Measurements from ENCODE around the gene TMEM167B.
"Not testable (repeated sequence)": the region's sequence is repeated elsewhere in the genome, so short reads cannot be mapped to it uniquely, and the experiment has no call there.

Gene TMEM167B

DNA sequence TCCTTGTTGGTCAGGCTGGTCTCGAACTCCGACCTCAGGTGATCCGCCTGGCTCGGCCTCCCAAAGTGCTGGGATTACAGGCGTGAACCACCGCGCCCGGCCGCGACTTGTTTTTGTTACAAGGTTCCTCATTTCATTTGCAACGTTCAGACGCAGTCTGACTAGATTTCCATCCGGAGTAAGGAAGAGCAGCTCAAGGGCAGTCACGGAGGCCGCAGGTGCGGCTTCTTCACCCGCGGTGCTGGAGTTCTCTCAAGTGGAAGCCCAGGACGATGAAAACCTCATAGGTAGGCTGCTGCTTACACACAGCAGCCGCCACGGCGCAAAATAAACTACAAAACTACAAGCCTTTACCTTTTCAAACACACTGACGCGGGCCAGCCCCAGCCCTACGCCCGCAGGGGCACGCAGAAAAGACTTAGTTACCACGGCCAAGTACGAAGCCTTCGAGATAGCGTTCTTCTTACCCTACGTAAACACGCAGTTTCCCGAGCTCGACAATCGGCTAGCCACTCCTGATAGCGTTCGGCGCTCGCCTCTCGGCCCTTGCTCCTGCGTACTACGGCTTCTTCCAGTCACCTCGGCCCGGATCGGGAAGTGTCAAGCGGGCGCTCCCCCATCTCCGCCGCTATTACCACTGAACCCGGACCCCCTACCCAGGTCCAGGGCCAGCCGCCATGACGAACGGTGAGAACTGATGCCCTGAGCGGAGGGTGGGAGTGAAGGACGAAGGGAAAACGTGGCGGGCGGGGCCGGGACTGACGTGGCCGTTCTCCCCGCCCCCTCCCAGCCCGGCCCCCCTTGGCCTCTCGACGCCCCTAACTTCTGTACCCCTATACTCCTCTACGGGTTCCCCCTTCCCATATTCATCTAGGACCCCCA, at the start of gene TMEM167B:
Gene TMEM167B, plus strand, starts transcription at position 569 of the 882 bp plus-strand sequence. Its CDS starts 109 bp downstream, at position 678.
- peak; percentile 95 for DNase-seq (ENCODE audit: low spot score)

DNA sequence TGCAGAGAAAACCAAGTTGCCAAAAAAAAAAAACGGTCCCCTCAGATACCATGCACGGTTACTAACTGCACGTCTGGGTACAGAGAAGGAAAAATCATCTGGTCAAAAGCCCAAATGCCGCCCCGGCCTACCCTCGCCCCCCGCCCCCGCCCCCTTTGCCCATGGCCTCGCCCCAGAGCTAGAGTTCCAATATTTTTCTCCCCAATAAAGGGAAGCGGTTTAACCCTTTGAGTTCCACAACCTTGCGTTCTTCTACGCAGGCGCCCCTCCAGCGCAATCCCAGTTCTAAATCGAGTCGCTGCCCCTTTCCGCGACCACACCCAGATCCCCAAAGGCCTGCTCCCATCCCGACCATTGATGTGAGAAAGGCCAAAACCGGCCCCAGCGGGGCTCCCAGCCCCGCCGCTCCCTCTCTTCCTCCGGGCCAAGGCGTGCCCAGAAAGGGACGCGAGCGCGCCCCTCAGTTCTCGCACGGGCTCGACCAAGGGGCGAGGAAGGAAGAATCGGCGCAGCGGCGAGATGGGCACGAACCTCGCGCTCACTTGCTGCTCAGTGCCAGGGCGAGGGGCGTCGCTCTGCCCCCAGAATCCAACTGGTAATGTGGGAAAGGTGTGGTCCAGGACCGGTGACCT, 49.5 kb upstream of the TMEM167B start:
- peak; percentile 17 for DNase-seq (ENCODE audit: low spot score)

DNA sequence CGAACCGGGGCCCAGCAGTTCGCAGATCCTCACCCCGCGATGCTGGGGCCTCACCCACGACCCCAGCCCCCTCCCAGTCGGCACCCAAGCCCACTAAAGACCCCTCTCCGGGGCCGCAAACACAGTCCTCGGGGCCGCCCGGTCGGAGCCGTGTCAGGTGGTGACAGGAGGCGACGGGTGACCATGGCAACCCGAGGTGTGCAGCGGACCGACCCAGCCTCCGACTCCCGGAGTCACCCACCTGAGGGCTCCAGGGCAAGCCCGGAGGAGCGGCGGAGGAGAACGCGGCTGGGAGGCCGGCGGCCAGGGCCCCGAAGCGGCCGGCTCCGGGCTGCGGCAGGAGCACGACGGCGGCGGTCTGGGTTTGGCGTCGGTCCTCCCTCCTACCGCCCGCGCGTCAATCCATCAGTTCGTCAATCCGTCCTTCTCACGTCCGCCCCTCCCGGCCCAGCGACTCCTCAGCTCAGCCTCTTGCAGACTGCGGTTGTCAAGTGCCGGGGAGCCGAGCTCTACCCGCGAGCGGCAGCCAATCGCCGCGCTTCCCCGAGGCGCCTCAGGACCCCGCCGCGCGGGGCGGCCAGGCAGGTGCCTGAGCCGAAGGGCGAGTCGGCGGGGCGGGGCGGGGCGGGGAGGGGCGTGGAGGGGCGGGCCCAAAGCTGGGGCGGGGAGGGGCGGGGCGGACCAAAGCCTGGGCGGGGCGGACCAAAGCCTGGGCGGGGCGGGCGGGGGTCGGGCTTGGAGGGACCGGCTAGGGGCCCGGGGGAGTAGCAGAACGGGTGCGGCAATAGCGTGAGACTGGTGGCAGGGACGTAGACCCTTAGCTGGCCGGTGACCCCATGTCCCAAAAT, 48.7 kb upstream of the TMEM167B start, which contains the start of gene WDR47:
Gene WDR47, minus strand, starts transcription at position 482 of the 848 bp plus-strand sequence. CDS start 18,590 bp downstream, outside the sequence.
- DNase-seq (ENCODE audit: low spot score) = peak; percentile 94

DNA sequence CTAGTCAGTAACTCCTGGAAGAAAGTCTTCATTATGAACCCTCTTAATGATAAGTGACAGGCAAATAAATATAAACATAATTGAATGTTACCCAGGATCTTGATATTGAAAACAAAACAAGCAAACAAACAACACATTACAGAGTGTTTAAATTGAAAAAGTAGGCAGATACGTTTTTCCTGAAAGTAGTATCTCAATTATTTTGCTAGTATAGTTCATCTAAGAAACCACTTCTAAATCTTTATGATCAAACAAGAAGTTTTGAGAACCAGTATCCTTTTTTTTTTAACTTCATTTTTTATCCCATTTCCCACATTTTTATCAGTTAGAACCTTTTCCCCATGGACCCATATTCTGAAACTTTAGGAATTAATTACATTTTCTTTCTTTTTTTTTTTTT, 45.0 kb upstream of the TMEM167B start:
- DNase-seq (ENCODE audit: low spot score) = no peak

DNA sequence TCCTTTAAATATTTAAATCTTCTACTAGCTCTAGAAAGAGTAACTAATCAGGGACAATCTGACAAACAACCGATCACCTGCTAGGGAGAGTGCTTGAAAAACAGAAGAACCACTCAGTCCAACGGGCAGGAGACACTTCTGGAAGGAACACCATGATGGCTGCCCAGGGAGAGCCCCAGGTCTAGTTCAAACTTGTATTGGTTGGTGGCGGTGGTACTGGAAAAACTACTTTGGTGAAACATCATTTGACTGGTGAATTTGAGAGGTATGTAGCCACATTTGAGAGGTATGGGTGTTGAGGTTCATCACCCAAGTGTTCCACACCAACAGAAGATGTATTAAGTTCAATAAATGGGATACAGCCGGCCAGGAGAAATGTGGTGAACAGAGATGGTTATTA, 43.9 kb upstream of the TMEM167B start:
- no peak for DNase-seq (ENCODE audit: low spot score)

DNA sequence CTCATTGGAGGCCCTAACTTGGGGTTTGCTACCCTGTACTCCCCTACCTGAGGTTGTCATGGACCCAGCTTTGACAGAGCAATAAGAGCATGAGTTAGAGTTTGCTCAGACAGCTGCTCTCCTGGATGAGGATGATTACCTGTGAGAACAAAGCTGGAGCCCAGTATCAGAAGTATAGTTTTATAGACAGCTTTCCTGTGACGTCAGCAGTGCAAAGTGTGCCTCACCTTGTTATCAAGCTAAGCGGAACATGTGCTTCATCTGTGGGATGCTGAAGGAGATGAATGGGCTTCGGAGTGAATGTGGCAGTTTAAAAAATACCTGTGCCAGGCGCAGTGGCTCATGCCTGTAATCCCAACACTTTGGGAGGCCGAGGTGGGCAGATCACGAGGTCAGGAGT, 43.2 kb upstream of the TMEM167B start:
- no peak for DNase-seq (ENCODE audit: low spot score)

DNA sequence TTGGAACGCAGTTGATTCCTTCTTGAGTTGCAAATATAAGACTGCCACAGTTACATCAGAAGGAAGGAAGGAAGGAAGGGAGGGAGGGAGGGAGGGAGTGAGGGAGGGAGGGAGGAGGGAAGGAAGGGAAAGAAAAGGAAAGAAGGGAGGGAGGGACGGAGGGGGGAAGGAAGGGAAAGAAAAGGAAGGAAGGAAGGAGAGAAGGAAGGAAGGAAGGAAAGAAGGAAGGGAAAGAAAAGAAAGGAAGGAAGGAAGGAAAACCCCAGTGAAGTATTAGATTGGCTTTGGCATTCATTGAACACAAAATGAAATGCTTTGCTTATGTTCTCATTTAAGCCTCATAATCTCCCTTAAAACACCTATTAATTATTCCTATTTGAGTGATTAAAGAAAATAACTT, 42.2 kb upstream of the TMEM167B start:
- DNase-seq (ENCODE audit: low spot score) = no peak

DNA sequence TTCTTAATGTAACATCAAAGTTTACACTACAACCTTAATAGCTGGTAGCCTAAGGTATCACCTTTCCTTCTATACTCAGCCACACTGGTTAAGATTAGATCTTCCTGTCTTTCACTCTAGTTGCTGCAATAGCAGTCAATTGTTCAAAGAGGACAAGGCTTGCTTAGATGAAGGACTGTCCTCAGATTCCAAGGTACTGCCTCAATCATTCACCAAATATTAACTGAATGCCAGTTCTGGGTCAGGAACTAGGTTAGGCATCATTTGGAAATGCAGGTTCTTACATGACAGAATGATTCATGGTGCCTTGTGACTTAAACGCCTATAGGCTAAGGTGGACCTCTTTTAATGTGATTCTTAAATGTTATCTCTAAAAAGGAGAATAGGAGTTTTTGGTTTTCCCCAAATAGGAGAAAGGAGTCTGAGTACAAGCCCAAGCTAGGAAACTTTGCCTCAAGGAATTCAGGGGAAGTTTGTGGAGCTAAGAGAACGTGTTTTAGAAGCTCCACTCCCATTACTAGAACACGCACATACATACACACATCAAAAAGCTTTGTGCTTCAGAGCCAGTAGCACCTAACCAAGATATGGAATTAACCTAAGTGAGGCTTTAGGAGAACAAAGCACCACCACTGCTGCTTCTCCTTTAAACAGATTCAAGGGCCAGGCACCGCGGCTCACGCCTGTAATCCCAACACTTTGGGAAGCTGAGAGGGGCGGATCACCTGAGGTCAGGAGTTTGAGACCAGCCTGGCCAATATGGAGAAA, 40.2 kb upstream of the TMEM167B start:
- DNase-seq (ENCODE audit: low spot score) = no peak

DNA sequence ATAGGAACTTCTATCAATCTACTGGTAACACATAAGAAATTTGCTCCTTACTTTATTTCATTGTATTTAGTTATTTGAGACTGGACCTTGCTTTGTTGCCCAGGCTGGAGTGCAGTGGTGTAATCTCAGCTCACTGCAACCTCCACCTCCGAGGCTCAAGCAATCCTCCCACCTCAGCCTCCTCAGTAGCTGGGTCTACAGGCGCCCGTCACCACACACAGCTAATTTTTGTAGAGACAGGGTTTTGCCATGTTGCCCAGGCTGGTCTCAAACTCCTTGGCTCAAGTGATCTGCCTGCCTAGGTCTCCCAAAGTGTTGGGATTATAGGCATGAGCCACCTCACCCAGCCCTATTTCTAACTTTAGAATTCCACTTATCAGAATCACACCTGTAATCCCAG, 38.4 kb upstream of the TMEM167B start:
- not testable (repeated sequence) for DNase-seq (ENCODE audit: low spot score)

DNA sequence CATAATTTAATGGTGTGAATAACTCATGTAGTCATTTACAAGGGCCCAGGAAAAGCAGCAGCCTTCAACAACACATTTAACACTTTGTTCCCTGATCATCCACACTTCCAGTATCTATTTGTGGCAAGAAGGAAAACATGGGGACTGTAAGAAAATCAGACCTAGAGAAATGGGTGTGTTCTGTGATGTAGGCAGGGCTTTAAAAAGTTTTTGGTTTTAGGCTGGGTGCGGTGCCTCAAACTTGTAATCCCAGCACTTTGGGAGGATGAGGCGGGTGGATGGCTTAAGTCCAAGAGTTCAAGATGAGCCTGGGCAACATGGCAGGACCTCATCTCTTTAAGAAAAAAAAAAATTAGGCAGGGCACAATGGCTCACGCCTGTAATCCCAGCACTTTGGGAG, 34.5 kb upstream of the TMEM167B start:
- no peak for DNase-seq (ENCODE audit: low spot score)

DNA sequence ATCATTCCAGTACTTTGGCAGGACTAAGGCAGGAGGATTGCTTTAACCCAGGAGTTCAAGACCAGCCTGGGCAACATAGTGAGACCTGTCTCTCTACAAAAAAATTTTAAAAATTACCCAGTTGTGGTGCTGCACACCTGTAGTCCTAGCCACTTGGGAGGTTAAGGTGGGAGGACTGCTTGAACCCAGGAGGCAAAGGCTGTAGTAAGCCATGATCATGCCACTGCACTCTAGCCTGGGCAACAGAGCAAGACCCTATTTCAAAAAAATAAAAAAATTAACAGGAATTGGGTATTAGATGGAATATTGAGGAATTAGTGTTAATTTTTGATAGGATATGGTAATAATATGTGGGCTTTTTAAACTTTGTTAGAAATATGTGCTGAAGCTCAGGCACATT, 31.5 kb upstream of the TMEM167B start:
- no peak for DNase-seq (ENCODE audit: low spot score)

DNA sequence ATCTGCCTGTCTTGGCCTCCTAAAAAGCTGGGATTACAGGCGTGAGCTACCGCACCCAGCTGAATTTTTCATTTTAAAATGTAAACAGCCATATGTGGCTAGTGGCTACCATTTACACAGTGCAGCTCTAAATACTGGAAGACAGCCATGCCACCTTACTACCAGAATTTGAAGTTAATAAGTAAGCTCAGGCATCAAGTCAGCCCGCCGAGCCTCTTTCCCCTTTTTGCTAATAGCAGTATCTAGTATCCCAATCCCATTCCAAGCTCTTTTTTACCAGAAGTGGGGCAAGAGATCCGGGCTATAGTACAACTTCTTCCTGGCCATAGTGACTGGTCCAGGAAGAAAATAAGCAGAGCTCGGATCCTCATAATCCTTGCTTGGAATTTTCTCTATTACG, 29.9 kb upstream of the TMEM167B start:
- no peak for DNase-seq (ENCODE audit: low spot score)

DNA sequence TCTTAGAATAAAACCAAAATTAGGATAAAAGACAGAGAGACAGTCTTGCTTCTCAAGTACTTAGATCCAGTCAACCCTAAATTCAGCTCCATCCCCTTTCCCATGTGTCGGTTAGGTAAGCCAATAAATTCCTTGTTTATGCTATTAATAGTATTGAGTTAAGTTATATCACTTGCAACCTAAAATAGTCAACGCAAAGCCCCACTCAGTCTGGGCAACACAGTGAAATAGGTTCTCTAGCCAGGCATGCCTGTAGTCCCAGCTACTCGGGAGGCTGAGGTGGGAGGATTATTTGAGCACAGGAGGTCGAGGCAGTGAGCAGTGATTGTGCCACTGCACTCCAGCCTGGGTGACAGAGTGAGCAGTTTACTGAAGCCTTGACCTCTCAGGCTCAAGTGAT, 29.4 kb upstream of the TMEM167B start:
- DNase-seq (ENCODE audit: low spot score) = no peak

DNA sequence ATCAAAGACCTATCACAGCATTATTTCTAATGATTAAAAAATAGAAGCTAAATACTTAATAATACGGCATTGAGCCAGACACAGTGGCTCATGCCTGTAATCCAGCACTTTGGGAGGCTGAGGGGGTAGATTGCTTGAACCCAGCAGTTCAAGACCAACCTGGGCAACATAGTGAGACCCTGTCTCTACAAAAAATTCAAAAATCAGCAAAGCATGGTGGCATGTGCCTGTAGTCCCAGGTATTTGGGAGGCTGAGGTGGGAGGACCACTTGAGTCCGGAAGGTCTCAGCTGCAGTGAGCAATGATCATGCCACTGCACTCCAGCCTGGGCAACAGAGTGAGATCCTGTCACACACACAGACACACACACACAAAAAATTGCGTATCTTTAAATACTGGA, 25.4 kb upstream of the TMEM167B start:
- no peak for DNase-seq (ENCODE audit: low spot score)

DNA sequence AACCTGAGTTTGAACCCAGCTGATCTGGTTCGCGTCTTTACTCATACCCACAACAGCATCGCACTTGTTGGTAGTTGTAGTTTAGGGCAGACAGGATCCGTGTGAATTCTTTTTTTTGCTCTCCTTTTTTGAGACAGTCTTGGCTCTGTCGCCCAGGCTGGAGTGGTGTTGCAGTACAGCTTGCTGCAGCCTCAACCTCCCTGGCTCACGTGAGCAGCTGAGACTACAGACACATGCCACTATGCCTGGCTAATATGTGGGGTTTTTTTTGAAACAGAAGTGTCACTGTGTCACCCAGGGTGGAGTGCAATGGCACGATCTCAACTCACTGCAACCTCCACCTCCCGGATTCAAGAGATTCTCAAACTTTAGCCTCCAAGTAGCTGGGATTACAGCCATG, 22.7 kb upstream of the TMEM167B start:
- DNase-seq (ENCODE audit: low spot score) = no peak

DNA sequence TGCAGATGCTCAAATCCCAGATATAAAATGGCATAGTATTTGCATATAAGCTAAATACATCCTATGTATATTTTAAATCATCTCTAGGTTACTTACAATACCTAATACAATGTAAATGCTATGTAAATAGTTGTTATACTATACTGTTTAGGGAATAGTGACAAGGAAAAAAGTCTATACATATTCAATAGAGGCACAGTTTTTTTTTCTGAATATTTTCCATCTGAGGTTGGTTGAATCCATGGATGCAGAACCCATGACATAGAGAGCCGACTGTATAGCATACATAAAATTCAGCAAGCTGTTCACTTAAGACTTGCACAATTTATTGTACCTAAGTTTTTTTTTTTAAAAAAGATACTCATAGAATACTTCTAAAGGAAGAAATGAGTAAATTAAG, 21.3 kb upstream of the TMEM167B start:
- no peak for DNase-seq (ENCODE audit: low spot score)

DNA sequence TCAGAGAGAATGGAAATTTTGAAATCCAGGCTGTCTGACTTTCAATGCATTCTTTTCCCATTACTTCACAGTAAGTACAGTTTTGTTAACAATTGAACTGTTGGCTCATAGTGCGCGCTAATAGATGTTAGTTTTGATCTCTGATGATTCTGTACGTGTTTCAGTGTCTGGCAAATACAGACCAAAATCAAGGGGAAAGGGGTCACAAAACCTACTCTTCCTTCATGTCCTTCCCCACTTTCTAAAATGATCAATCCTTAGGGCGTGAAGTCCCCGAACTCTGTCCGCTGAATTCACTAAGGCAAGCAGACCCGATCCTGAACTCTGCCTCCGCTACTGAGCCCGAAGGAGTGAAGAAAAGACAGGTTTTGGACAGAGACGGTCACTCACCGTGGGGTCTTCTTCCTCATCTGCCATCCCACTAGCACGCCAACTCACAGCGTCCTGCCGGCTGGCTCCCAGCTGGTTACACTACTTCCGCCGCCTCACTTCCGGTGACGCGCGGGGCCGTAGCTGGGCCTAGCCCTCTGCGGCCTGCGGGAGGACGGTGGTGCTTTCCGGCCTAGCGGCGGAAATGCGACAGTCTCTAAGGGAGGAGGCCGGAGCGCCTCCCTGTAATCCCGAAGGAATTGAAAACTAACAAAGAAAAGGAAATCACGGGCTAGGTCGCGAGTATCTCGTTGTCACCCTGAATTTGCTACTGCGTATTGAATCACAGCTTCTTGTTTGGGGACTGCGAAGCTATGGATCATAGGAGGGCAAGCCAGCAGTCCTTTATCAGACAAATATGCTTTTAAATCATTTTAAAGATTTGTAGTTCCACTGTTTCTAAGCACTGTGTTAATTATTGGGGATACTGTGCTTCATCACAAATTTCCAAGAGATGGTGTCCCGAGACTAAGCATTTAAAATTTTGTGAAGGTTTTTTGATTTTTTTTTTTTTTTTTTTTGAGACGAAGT, 14.8 kb upstream of the TMEM167B start, which contains the start of gene TAF13:
Gene TAF13, minus strand, starts transcription at position 473 of the 960 bp plus-strand sequence. Its CDS starts 56 bp downstream, at position 417.
- peak; percentile 94 for DNase-seq (ENCODE audit: low spot score)

DNA sequence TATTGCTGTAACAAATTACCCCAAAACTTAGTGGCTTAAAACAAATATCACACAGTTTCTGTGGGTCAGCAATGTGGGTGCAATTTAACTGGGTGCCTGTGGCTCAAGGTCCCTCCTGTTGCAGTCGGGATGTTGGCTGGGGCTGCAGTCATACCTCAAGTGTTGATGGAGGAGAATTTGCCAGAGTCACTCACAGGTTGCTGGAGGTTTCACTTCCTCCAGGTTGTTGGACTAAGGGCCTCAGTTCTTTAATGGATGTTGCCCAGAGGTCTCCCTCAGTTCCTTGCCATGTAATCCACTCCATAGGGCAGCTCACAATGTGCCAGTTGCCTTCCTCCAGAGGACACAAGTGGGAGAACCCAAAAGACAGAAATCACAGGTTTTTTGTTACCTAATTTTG, 12.2 kb upstream of the TMEM167B start:
- DNase-seq (ENCODE audit: low spot score) = no peak

DNA sequence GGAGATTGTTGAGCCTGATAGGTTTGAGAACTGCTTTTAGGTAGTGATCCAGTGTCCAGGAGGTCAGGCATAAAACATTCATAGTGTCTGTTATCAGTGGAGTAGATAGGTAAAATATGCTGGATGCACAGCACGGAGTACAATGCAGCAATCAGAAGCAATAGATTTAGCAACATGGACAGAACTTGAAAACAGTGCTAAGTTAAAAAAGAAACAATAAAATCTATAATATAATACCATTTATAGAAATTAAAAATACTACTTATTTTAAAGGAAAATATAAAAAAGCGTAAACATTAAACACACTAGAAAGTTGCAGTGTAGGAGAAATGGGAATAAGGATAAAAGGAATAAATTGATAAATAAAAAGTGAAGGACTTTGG, 11.3 kb upstream of the TMEM167B start:
- DNase-seq (ENCODE audit: low spot score) = no peak

DNA sequence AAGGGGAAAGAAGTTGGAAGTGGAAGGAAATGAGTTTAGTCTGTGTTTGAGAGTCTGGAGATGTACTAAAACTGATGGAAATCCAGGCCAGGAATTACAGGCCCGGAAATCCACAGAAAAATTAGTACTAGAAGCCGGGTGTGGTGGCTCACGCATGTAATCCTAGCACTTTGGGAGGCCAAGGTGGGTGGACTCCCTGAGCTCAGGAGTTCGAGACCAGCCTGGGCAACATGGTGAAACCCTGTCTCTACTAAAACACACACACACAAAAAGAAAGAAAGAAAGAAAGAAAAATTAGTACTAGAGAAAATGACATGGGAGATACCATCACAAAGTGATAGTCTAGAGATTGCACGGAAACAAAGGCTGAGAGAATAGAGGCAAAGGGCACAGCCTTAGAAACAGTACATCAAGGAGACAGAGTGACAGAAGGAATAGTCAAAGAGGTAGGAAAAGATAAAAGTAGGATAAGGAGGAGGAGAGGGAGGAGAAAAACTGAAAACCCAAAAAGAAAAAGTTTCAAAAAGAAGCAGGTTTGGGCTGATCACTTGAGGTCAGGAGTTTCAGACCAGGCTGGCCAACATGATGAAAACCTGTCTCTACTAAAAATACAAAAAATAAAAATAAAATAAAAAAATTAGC, 10.0 kb upstream of the TMEM167B start:
- no peak for DNase-seq (ENCODE audit: low spot score)

All from pons (tissue), 1 donor.